GM12892 (cell line): ENCODE data around the gene ZFP64.

ENCODE experiments used
- POLR2A ChIP-seq: IDR thresholded peaks from 2 replicates; pipeline ENCODE4 v1.6.1; 2011; ENCODE audit warnings: low read depth, low read length, control low read depth
- POLR2AphosphoS5 ChIP-seq: IDR thresholded peaks from 2 replicates; pipeline ENCODE4 v1.6.1; 2011; ENCODE audit warnings: low read depth, low read length, control low read depth
- TAF1 ChIP-seq: IDR thresholded peaks from 2 replicates; pipeline ENCODE4 v1.6.1; 2011; ENCODE audit warnings: low read depth, mild to moderate bottlenecking, control low read depth, low read length, borderline replicate concordance

- TF ChIP-seq POLR2A (no peak), TAF1 (no peak), POLR2AphosphoS5 (no peak)
These were observed 64.3 kb downstream of the ZFP64 start for GRCh38 chr20:52127309-52127708.
